K562 (cell line): ENCODE measurements around the gene TMEM72. TPM values are rescaled to one million over a fixed set of nuclear protein-coding genes. Genes with fewer than 3 reads are reported as not detected.

Experiments
- ATAC-seq: fragments of 200-7000 bp; cut with Tn5 transposase; 3 replicates; pipeline ENCODE4 v1.9.1; 2020; ENCODE audit warnings: moderate library complexity
- BruUV-seq: library from RNA; stranded (reverse); fragments of 400-500 nt; replicated peaks from 2 replicates; lab custom pipeline; 2021; lab: Mats Ljungman, UMichigan
- CTCF ChIA-PET: fragments of 300-600 bp; formaldehyde crosslinking; extraction: SDS; loops from one replicate; lab custom pipeline; 2021; ENCODE audit warnings: low intra/inter-chr PET ratio; lab: Yijun Ruan, JAX
- POLR2A ChIA-PET: fragments of 300-600, 350-650 bp; sonication (Branson Sonifier 250); formaldehyde crosslinking; extraction: SDS; loops from one replicate; lab custom pipeline; 2021; ENCODE audit warnings: antibody characterized with exemption, inconsistent platforms; lab: Yijun Ruan, JAX
- DNase-seq, 4 experiments: peaks; one replicate each; pipeline versions ENCODE4 v3.0.0 to v3.0.0-alpha.2; 2011 to 2018; ENCODE audit warnings: low spot score in 3 of 4, mixed read lengths in 3 of 4; ENCODE audit errors: extremely low read depth in 1 of 4
- FAIRE-seq: peaks from 2 replicates; lab custom pipeline; 2011; peaks lifted over from hg19 to GRCh38; lab: Jason Lieb, UNC
- H2AFZ ChIP-seq: 2 replicates; pipeline ENCODE4 v1.6.0; 2011; ENCODE audit warnings: low read depth, low read length, control low read depth, inconsistent platforms
- H3K27ac ChIP-seq: fragments of 200-600 bp; 3 replicates; pipeline ENCODE4 v1.8.0; 2011; ENCODE audit warnings: low read depth, mild to moderate bottlenecking, control low read depth, inconsistent platforms, low read length, moderate library complexity, mixed read lengths; ENCODE audit errors: extremely low read depth
- H3K27me3 ChIP-seq, 2 experiments: fragments of 300-600 bp in 1 of 2; 2 replicates in 1 of 2; 3 replicates in 1 of 2; pipeline versions ENCODE4 v1.6.0 to v1.8.0; 2011; ENCODE audit warnings: inconsistent platforms in 2 of 2, low read length in 2 of 2, mild to moderate bottlenecking in 1 of 2, mixed read lengths in 1 of 2, moderate library complexity in 1 of 2; ENCODE audit not compliant: control insufficient read depth in 2 of 2, insufficient read depth in 2 of 2
- H3K36me3 ChIP-seq: fragments of 300-600 bp; 3 replicates; pipeline ENCODE4 v1.8.0; 2011; ENCODE audit warnings: mild to moderate bottlenecking, low read length, inconsistent platforms; ENCODE audit not compliant: control insufficient read depth, insufficient read depth
- H3K4me1 ChIP-seq, 2 experiments: fragments of 200-600 bp in 1 of 2; replicated peaks in 1 of 2; 2 replicates in 1 of 2; 3 replicates in 1 of 2; pipeline versions ENCODE4 v1.5.1 to v1.8.0; 2011; ENCODE audit warnings: inconsistent platforms in 2 of 2, low read length in 2 of 2, mild to moderate bottlenecking in 1 of 2, mixed read lengths in 1 of 2, moderate library complexity in 1 of 2; ENCODE audit not compliant: control insufficient read depth in 2 of 2, insufficient read depth in 2 of 2
- H3K4me2 ChIP-seq: 2 replicates; pipeline ENCODE4 v1.6.1; 2011; ENCODE audit warnings: low read length, control low read depth, inconsistent platforms, mixed read lengths; ENCODE audit not compliant: insufficient read depth
- H3K4me3 ChIP-seq: fragments of 200-600 bp; sonication (generic), shearing (Covaris generic); 2 replicates; pipeline ENCODE4 v1.5.1; 2016; ENCODE audit warnings: control low read depth, inconsistent platforms
- H3K79me2 ChIP-seq: fragments of 200-600 bp; 3 replicates; pipeline ENCODE4 v1.8.0; 2011; ENCODE audit warnings: low read length, inconsistent platforms; ENCODE audit not compliant: control insufficient read depth, insufficient read depth
- H3K9ac ChIP-seq, 2 experiments: 2 replicates each; pipeline versions ENCODE4 v1.6.0 to v1.6.1; 2011; ENCODE audit warnings: low read depth in 2 of 2, low read length in 2 of 2, control low read depth in 1 of 2, inconsistent platforms in 1 of 2, mild to moderate bottlenecking in 1 of 2, mixed read lengths in 1 of 2; ENCODE audit not compliant: insufficient read depth in 1 of 2
- H3K9me1 ChIP-seq: one replicate; pipeline ENCODE4 v1.6.0; 2011; ENCODE audit warnings: inconsistent platforms, mild to moderate bottlenecking, low read length, moderate library complexity; ENCODE audit not compliant: control insufficient read depth, insufficient read depth
- H3K9me3 ChIP-seq: replicated peaks from 2 replicates; pipeline ENCODE4 v1.5.1; 2011; ENCODE audit warnings: low read depth, low read length, inconsistent platforms; ENCODE audit not compliant: control insufficient read depth, insufficient read depth
- H4K20me1 ChIP-seq: replicated peaks from 2 replicates; pipeline ENCODE4 v1.6.1; 2011; ENCODE audit warnings: low read length, inconsistent platforms, mixed read lengths; ENCODE audit not compliant: control insufficient read depth, insufficient read depth
- BMI1 ChIP-seq: fragments of 150-350 bp; IDR thresholded peaks from 2 replicates; pipeline ENCODE4 v1.6.1; 2014; ENCODE audit warnings: low read length
- CREM ChIP-seq: IDR thresholded peaks from 2 replicates; pipeline ENCODE4 v1.6.1; 2014; ENCODE audit warnings: antibody characterized with exemption, low read depth
- EWSR1 ChIP-seq: fragments of 450-650 bp; IDR thresholded peaks from 2 replicates; pipeline ENCODE4 v1.6.1; 2018; ENCODE audit warnings: borderline replicate concordance, mild to moderate bottlenecking, low read depth, moderate library complexity; ENCODE audit not compliant: partially characterized antibody
- HDAC1 ChIP-seq, 2 experiments: fragments of 450-650 bp; IDR thresholded peaks; 2 replicates each; pipeline ENCODE4 v1.6.1; 2016 to 2017; ENCODE audit warnings: inconsistent platforms in 1 of 2, mild to moderate bottlenecking in 1 of 2, moderate library complexity in 1 of 2
- HMGN3 ChIP-seq: IDR thresholded peaks from 2 replicates; pipeline ENCODE4 v1.6.1; 2011; ENCODE audit warnings: borderline replicate concordance, low read depth, mild to moderate bottlenecking, mixed read lengths, low read length; ENCODE audit not compliant: insufficient read length; ENCODE audit errors: extremely low read depth
- POLR2B ChIP-seq: fragments of 450-650 bp; IDR thresholded peaks from 2 replicates; pipeline ENCODE4 v1.6.1; 2018; ENCODE audit warnings: low read depth; ENCODE audit not compliant: partially characterized antibody
- RAD51 ChIP-seq: fragments of 450-650 bp; IDR thresholded peaks from 2 replicates; pipeline ENCODE4 v1.7.1; 2016; ENCODE audit warnings: low read depth, mild to moderate bottlenecking, borderline replicate concordance
- SOX6 ChIP-seq: fragments of 450-650 bp; IDR thresholded peaks from 2 replicates; pipeline ENCODE4 v1.6.1; 2014; ENCODE audit warnings: mild to moderate bottlenecking
- ZC3H4 ChIP-seq: sonication (generic); formaldehyde crosslinking; IDR thresholded peaks from 2 replicates; pipeline ENCODE4 v1.9.0; 2021; ENCODE audit warnings: missing genetic modification reagents, borderline replicate concordance
- ZNF124 ChIP-seq: sonication (generic); formaldehyde crosslinking; IDR thresholded peaks from 2 replicates; pipeline ENCODE4 v1.8.1; 2022; ENCODE audit warnings: missing genetic modification reagents
- ZNF146 ChIP-seq: IDR thresholded peaks from one replicate; pipeline ENCODE4 v1.6.1; 2018; ENCODE audit warnings: missing compliant biosample characterization; ENCODE audit not compliant: unreplicated experiment
- ZNF197 ChIP-seq: fragments of 200-800 bp; sonication (Bioruptor generic); IDR thresholded peaks from 2 replicates; pipeline ENCODE4 v1.6.1; 2016; ENCODE audit warnings: low read depth, missing genetic modification characterization, missing compliant biosample characterization
- ZNF79 ChIP-seq: fragments of 250-450 bp; sonication (Bioruptor Pico); IDR thresholded peaks from 2 replicates; pipeline ENCODE4 v1.4.0; 2020; ENCODE audit warnings: low read depth, mild to moderate bottlenecking, moderate library complexity
- WGBS: fragments of 100-300 bp; shearing (Covaris generic); methylation state at CpG from one replicate; pipeline ENCODE4 v1.1.6; 2016; ENCODE audit warnings: low coverage, mixed read lengths; ENCODE audit not compliant: insufficient coverage; ENCODE audit errors: missing lambda C conversion rate; 5-methylcytosine and 5-hydroxymethylcytosine counted together
- in situ Hi-C: fragments of 300-500 bp; cut with MboI; formaldehyde crosslinking; loops from 4 replicates; pipeline ENCODE4 v1.15.0; 2018; ENCODE audit warnings: inconsistent platforms, mixed read lengths
- intact Hi-C: fragments of 100-400 bp; cut with micrococcal nuclease; formaldehyde crosslinking; loops from 2 replicates; pipeline ENCODE4 v1.14.2; 2022
- polyA plus RNA-seq, 8 experiments: library from polyadenylated mRNA; depleted of rRNA in 4 of 8; stranded (reverse) in 5 of 8; unstranded in 3 of 8; fragments of >200 nt; fragmentation: Nextera tagmentation in 2 of 8; fragmentation: Illumina TruSeq in 1 of 8; extraction: Ambion mirVana in 2 of 8; extraction: Trizol in 1 of 8; gene quantifications; 2 replicates each; pipeline versions ENCODE4 v1.2.1 to v1.2.3, GENCODE V29; 2011 to 2014; ENCODE audit warnings: inconsistent platforms in 1 of 8, missing spikeins in 1 of 8
- total RNA-seq, 7 experiments: library from RNA; depleted of rRNA in 6 of 7; stranded (reverse); fragments of >200 nt in 6 of 7; fragmentation: Illumina TruSeq in 2 of 7; extraction: Trizol in 2 of 7; gene quantifications; 2 replicates each; pipeline versions ENCODE4 v1.2.1 to v1.2.3, GENCODE V29; 2011 to 2021; ENCODE audit warnings: low replicate concordance in 1 of 7

The TMEM72 gene
- total and polyA plus RNA-seq, 9 of the 15 experiments (the other 6 are each of a cell fraction or from before 2014, with no cell fraction given): not detected

- H3K27me3 ChIP-seq: peaks cover 2 to 30% of the 10 kb centered on the region in 2 experiments; a peak in 2 of 5 replicates
- no peaks in the 10 kb centered on the region for H3K79me2 ChIP-seq
- DNase-seq (no peak), FAIRE-seq (no peak), ATAC-seq (no peak)
- H2AFZ ChIP-seq: no peak overlapping the region
- no peak overlapping the region for H3K4me2 ChIP-seq
- WGBS: 9% methylated on average over 1 of the region's 1 CpG
- no TSS peak for BruUV-seq
- H3K9me3 ChIP-seq: no peaks in the 10 kb centered on the region
- ChIA-PET CTCF (no interaction called here), POLR2A (interaction anchor here (2.0 kb wide), 1 partner anchor 14 kb away, joined by 6 read pairs; the partner anchor contains the start of gene DEPP1)
- intact Hi-C loops: no loop called here
- no peaks in the 10 kb centered on the region for H3K9me1 ChIP-seq
- H3K4me3 ChIP-seq: no peak overlapping the region
- peaks cover 3% of the 10 kb centered on the region; the same call in 1 of the 2 replicates for H4K20me1 ChIP-seq
- H3K36me3 ChIP-seq: no peaks in the 10 kb centered on the region
- no peak overlapping the region for H3K9ac ChIP-seq
- TF ChIP-seq SOX6 (no peak), HDAC1 (IDR thresholded peaks at IDR 0.05) (no peak), ZNF79 (CRISPR knock-in tag) (no peak), HMGN3 (no peak), BMI1 (no peak), CREM (no peak), ZC3H4 (CRISPR knock-in tag) (no peak), EWSR1 (no peak), ZNF146 (CRISPR knock-in tag) (no peak), ZNF197 (CRISPR knock-in tag) (no peak), ZNF124 (CRISPR knock-in tag) (no peak), POLR2B (no peak), RAD51 (no peak)
- in situ Hi-C loops: no loop called here
- H3K27ac ChIP-seq: no peak overlapping the region
- peaks cover 6 to 7% of the 10 kb centered on the region in 2 experiments; a peak in 4 of 5 replicates for H3K4me1 ChIP-seq
Measured at GRCh38 chr10:44965104-44965503, 54.0 kb downstream of the TMEM72 start.
